Inflammatory macrophage (primary cell): Measurements from ENCODE around the gene MRPL9.
A peak's percentile ranks its signal among the peaks of the same experiment; 100 is the strongest.
"Not testable (repeated sequence)": the region's sequence is repeated elsewhere in the genome, so short reads cannot be mapped to it uniquely, and the experiment has no call there.

Source experiments
- DNase-seq, 2 donors: peaks; one replicate each; pipeline ENCODE4 v3.0.0-alpha.2; 2020 to 2022

MRPL9 gene

DNA sequence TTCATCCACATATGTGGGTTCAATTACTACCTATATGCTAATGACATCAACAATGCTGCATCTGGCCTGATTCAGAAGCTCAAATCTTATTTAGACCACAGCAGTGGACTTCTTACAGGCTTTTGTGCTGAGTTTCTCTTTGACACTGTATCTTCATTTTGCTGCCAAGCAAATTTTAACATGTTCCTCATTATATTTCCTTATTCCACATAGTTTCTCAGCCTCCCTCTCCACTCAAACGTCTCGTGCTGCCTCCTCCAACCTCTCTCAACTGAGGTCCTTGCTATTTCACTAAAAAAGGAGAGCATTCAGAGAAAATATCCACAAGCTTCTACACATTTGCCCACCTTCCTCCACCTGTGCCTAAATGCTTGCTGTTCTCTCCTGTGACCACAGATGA lies 20.5 kb upstream of the MRPL9 start:
- DNase-seq: peak; percentile 37 to 58

DNA sequence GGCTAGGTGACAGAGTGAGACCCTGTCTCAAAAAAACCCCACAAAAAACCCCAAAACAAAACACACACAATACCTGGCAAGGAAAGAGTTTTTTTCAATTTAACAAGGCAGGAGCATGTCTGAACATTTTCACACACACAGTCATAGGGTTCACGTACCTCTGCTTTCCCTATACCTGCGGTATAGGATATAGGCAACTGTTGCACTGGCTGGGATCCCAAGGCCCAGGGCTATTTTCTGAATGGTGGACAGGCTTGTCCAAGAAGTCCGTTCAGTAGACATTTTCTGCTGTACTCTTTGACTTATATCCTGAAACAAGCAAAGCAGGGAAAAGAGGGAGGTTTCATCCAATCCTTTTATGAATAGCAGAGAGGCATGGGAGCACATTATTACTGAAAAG lies 19.4 kb upstream of the MRPL9 start:
- no peak for DNase-seq

DNA sequence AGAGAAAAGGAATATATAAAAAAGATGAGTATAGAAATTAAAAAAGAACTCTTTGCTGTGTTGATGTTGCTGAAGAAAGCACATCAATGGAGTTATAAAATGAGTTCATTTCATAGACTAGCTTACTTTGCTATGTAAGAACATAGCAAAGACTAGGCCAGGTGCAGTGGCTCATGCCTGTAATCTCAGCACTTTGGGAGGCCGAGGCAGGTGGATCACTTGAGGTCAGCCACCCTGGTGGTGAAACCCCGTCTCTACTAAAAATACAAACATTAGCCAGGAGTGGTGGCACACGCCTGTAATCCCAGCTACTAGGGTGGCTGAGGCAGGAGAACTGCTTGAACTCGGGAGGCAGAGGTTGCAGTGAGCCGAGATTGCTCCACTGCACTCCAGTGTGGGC lies 18.7 kb upstream of the MRPL9 start:
- not testable (repeated sequence) for DNase-seq

DNA sequence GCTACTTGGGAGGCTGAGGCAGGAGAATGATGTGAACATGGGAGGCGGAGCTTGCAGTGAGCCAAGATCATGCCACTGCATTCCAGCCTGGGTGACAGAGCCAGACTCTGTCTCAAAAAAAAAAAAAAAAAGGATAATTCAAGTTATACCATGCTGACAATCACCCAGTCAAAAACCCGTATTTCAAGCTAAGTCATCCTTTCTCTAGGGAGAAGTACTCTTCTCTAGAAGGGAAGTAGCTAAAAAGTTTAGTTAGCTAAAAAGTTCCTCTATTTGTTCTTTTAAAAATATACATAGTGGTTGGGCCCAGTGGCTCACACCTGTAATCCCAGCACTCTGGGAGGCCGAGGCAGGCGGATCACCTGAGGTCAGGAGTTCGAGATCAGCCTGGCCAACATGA lies 17.4 kb upstream of the MRPL9 start:
- peak; percentile 23 to 73 for DNase-seq

DNA sequence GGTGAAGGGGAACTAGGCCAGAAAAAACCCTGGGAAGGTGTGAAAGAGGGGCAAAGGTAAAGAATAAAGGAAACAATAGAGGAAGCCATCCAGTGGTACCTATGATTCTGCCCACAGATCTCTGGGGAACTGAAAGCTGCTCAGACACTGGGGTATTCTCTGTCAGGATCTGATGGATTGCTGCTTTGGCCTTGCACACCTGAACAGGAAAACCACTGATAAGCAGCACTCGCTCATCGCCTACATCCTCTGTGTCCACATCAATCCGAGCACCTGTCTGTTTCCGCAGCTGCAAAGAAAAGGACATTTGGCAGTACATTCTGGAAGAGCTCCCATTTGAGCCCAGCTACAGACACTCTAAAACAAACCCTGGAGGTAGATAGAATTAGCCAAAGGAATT lies 16.6 kb upstream of the MRPL9 start:
- DNase-seq: no peak

- DNase-seq: no peak
These were observed 14.0 kb upstream of the MRPL9 start for GRCh38 chr1:151777317-151777716.

GRCh38 chr1:151776665-151777062 lies 13.4 kb upstream of the MRPL9 start:
- DNase-seq: no peak

DNA sequence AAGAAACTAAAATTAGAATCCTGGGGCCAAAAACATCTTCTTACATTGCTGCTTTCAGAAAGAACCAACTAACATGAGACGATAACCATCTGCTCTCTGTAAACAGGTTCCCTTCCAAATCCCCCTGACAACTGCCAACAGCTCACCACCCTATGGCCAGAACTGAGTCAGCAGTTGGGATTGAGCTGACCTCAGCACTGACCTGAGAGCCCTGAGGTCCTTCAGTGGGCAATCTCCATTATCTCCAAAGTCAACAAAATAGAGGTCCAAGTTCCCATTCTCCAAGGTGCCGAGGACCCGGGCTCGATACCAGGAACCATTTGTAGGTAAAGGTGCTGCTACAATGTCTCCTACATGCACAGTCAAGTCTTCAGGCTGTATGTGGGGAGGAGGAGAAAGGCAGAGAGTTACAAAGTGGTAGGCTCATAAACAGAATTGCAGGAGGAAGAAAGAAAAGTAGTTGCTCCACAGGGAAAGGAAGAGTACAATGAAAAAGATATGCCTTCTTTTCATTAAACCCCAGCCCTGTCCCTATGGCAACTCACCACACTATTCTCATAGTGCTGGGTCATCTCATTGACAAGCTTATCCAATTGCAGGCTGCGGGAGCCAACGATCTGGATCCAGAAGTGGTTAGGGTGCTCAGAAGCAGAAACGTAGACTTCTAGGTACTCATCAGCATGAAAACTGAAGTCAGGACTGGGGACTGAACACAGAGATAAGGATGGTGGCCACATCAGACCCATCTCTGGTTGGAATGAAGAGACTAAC lies 12.8 kb upstream of the MRPL9 start:
- no peak for DNase-seq

DNA sequence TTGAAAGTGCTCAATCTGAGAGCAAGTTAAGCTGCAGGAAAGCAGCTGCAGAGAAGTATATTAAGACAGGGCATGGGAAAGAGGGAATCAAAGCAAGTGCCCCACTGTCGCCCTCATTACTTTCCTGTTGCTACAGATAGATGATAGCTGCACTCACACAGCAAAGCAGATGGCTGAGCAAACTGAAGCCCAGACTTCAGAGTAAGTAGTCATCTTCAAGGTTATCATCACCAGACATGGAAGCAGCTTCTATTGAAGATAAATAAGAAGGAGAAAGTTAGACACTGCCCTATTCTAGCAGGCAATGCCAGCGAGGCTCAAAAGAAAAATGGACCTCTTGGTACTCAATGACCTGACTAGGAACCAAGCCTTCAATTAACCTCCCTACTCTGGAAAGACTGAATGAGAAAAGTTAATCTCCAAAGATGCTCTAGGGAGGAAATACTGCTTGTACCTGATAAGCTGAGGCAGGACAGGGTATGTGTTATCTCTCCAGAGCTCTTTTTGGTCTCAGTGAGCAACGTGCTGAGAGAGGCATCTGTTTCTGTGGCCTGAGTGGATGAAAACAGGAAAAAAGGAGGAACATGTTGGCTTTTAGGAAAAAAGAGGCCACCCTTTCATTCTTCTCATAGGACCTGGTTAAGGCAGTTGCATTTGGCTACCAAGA lies 11.1 kb upstream of the MRPL9 start:
- DNase-seq: no peak

DNA sequence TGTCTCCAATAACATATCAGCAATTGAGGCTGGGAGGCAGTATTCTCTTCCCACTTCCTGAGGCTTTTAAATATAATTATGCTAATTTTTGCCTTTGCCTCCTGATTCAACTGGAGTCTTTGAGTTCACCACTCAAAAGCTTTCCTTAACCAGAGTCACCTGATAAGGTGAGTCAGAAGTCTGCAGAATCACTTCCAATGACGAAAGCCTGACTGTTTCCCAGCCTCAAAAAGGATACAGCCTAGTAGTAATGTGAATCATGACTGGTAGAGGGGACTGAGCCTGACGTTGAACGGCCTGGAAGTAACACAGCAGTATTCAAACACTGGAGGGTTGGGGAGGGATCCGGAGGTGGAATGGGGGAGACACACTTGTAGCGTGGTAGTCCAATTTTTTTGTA lies 10.4 kb upstream of the MRPL9 start:
- no peak for DNase-seq

DNA sequence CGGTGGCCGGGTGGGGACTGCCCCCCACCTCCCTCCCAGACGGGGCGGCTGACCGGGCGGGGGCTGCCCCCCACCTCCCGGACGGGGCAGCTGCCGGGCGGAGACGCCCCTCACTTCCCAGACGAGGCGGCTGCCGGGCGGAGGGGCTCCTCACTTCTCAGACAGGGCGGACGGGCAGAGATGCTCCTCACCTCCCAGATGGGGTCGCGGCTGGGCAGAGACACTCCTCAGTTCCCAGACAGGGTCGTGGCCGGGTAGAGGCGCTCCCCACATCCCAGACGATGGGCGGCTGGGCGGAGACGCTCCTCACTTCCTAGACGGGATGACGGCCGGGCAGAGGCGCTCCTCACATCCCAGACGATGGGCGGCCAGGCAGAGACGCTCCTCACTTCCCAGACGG lies 6.0 kb upstream of the MRPL9 start:
- DNase-seq: not testable (repeated sequence)

GRCh38 chr1:151768351-151769066 lies 5.2 kb upstream of the MRPL9 start:
- peak in 1 of 2 donors; percentile 55 for DNase-seq

GRCh38 chr1:151763990-151764389 lies 694 bp upstream of the MRPL9 start:
- DNase-seq: no peak

- DNase-seq: no peak
These were observed 2.5 kb downstream of the MRPL9 start for GRCh38 chr1:151760597-151761385.

DNA sequence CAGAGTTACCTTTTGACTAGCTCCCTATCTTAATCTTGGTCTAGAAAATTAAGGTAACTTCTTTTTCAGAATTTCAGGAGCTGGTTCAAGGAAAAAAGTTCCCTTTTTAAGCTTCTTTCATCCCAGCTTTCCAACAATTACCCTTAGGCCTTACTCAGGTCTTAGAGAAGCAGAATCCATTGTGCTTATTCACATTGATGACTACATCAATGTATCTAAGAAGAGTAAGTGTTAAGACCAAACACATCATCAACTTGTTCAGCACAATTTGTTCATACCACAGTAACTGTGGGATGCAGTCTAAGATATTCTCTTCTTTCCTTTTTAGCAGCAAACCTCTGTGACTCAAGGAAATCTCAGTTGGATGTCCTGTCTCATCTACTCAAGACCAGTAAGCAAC lies 4.1 kb downstream of the MRPL9 start:
- DNase-seq: no peak

- peak; percentile 35 to 42 for DNase-seq
These were observed 7.0 kb downstream of the MRPL9 start for GRCh38 chr1:151756291-151756690.

DNA sequence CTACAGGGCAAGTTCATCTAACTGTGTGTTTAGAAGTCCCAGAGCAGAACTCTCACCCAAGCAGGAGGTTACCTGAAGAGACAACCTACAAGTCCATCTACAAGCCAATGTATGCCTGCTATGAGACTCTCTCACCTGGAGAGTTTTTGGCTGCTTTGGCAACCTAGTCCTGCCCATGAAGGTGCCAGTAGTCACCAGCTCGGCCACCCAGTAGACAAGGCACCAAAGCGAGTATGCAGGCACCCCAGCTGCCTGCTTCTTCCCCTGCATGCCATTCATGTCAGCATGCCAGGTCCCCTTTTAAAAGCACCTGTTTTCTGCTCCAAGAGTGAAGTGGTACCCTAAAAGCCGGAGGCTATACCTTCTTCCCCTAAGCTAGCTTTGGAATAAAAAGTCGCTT lies 21.8 kb downstream of the MRPL9 start:
- DNase-seq: no peak

DNA sequence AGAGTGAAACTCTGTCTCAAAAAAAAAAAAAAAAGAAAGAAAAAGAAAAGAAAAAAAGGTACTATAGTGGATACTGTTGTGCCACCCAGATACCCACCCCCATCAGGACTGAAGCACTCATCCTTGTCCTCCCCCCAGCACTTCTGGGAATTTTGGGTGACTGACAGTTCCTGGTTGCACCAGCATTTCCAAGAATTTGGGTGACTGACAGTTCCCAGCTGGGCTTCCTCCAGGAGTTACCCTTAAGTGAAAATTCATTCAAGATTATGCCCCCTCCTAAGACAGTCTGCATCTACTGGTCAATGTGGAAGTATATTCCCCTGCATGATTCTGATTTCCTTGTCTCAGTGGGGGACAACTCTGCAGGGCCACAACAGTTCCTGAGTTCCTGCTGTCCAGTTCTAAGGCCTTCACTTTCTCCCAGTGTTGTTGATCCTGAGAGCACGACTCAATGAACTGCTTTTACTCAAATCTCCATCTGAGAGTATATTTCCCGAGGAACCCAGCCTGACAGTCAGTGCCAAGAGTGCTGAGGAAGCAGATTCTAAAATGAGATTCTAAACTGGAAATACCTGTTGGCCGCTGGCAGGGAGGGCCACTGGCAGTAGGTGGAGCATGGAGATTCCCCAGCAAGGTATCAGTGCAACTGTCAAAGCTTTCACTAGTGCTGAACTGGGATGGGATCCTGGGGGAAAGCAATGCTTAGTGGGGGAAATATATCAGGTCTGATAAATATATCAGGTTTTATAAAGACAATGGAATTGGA lies 23.5 kb downstream of the MRPL9 start:
- no peak for DNase-seq

DNA sequence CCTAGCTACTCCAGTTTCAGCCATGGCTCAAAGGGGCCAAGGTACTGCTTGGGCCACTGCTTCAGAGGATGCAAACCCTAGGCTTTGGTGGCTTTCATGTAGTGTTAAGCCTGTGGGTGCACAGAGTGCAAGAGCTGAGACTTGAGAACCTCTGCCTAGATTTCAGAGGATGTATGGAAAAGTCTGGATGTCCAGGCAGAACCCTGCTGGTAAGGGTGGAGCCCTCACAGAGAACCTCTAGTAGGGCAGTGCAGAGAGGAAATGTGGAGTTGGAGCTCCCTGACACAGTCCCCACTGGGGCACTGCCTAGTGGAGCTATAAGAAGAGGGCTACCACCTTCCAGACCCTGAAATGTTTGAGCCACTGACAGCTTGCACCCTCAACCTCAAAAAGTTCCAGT lies 25.8 kb downstream of the MRPL9 start:
- DNase-seq: no peak

GRCh38 chr1:151737026-151737425 lies 26.3 kb downstream of the MRPL9 start:
- peak in 1 of 2 donors; percentile 5 for DNase-seq

DNA sequence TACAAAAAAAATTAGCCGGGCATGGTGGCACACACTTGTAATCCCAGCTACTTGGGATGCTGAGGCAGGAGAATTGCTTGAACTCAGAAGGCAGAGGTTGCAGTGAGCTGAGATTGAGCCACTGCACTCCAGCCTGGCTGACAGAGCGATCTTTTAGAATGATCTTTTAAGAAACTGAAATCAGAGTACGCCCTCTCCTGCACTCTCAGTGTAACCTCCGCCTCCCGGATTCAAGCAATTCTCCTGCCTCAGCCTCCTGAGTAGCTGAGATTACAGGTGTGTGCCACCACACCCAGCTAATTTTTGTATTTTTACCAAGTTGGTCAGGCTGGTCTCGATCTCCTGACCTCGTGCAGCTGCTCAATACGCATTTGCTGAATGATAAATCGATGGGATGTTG lies 29.3 kb downstream of the MRPL9 start:
- not testable (repeated sequence) for DNase-seq

GRCh38 chr1:151733126-151733525 lies 30.2 kb downstream of the MRPL9 start:
- no peak for DNase-seq
